ENCODE results near the gene WDR33.
A peak's percentile ranks its signal among the peaks of the same experiment; 100 is the strongest.
"Not testable (repeated sequence)": the region's sequence is repeated elsewhere in the genome, so short reads cannot be mapped to it uniquely, and the experiment has no call there.

Gene WDR33

DNA sequence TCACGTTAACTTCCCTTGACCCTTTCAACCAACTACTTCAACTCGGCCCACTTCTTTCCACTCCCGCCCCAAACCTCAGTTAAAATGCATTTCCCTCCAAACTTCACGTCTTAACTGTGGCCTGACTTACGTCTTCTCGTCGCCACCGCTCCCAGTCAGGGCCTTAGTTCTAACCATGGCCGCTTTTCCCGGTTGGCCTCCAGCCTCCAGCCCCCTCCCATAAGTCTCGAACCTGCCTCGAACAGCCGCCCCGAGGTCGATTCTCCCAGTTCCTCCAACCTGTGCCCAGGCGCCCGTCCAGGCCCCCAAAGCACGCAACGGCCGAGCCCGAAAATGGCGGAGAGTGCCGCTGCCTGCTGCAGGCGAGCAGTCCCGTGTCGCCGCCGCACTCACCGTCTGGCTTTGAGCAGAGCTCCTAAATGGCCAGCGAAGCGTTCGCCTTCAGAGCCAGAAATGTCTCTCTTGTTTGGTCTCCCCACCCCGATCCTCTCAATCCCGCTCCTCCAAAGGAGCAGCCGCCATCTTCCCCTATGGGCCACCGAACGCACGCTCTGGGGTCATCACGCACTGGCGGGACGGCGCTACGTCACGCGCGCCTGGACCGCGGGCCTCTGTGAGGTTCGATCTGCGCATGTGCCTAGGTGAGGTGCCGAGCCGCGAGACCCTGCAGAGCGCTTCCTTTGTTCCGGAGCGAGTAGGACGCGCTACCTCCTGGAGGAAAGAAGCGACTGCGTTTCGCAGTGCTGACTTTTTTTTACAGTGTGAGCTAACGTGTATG lies at the start of gene WDR33:
TSS of gene WDR33 (minus strand) at position 553 of the 778 bp plus-strand sequence. CDS start 40,190 bp downstream, outside the sequence.
- peak; percentile 93 for DNase-seq (ENCODE audit: low spot score)

DNA sequence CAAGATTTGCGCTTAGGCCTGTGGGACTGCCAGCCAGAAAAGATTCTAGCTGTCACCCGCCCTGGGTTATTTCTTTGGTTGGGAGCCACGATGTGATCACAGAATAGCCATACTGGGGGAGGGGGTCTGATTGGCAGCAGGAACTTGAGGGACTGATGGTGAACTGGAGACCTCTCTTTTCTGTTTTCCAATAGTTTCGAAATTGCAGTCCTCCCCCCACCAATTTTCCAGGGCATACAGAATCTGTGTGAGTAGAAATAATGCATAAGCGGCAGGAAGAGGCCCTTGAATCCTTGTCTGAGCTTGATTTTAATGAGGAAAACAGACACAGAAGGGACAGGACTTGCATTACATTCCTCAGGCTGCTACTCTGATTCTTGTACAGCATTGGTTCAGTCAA lies 49.2 kb upstream of the WDR33 start:
- no peak for DNase-seq (ENCODE audit: low spot score)

DNA sequence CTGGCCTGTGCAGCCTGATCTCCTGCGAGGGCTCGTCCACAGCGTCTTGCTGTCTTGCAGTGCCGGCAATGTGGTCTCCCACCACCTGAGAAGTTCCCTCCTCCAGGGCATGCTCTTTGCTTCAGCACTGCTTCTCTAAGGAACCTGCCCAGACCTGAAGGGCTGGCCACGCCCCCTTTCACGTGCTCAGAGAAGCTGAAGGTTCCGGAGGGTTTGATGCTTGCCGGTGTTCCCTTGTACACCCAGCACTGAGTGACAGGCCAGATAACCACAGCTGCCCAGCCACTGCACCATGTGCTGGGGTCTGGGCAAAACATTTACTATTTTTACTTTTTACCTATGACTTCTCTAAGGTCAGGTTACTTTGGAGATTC lies 48.7 kb upstream of the WDR33 start:
- DNase-seq (ENCODE audit: low spot score), result peak; percentile 28

DNA sequence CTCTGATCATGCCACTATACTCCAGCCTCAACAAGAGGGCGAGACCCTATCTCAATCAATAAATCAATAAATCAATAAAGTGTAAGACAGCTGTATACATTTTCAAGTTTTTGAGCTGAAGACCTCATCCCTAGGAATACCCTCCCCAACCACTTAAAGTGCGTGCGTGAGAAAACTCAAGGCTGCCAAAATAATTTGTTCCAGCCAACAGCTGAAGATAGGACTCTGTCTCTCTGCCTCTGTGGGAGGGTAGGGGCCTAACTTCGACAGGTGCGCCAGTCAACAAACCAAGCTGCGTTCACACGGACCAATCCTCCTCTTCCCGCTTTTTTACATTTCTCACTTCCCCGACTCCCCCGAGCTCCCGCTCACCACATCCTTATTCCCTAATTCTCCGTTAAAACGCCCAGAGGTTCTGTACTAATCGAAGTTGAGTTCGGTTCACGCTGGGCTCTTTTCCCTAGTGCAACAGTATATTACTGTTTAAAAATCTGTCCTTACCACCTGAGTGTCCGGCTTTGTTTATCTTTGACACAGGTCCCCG lies 46.4 kb upstream of the WDR33 start:
- DNase-seq (ENCODE audit: low spot score), result peak; percentile 20

DNA sequence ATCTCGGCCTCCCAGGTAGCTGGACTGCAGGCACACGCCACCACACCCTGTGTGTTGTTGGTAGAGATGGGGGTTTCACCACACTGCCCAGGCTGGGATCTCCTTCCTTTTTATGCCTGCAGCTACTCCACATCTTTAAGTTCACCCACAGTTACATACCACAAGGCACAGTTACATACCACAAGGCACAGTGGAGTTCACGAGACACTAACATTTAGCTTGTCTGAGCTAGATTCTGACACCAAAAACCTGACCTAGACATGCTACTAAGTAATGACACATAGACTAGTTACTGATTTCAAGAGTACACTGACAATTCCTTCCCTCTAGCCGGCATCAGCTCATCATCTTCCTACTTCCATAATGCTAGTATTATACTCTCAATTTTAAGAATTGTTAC lies 42.7 kb upstream of the WDR33 start:
- DNase-seq (ENCODE audit: low spot score), result no peak

DNA sequence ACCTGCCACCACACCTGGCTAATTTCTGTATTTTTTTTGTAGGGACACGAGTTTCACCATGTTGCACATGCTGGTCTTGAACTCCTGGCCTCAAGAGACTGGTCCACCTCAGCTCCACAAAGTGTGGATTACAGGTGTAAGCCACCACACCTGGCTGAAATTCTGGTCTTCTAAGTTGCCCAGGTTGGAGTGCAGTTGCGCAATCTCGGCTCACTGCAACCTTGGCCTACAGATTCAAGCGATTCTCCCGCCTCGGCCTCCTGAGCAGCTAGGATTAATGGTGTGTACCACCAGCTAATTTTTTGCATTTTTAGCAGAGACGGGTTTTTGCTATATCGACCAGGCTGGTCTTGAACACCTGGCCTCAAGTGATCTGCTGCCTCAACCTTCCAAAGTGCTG lies 41.4 kb upstream of the WDR33 start:
- no peak for DNase-seq (ENCODE audit: low spot score)

DNA sequence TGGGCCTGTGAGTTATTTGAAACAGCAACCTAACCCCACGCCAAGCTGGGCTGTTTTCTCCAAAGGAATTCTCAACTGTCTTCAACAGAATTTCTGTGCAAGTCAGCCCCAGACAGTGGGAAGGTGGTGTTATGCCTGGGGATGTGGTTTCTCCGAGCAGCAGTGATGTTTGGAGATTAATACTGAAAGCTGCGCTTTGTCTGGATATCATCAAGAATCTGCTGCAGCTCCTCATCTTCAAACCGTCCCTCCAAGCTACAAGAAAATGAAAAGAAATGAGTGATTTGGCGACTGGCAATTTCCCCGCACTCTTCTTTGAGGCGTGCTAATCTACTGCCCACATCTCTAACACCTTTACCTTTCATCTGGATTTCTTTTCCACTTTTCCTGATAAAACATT lies 37.0 kb upstream of the WDR33 start:
- no peak for DNase-seq (ENCODE audit: low spot score)

DNA sequence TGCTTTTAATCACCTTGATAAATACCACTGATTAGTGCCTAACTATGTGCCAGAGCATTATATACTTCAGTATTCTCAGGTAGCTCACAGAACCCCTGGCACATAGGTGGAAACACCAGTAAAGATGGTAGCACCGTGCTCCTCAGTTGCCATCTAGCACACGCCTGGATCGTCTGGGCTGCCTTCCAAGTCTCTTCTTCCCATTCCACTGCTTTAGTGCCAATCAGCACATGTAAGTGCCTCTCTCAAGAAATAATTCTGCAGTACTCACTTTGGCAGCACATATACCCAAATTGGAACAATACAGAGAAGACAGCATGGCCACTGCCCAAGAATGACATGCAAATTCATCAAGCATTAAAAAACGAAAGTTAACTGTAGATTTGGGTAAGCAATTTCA lies 34.0 kb upstream of the WDR33 start:
- no peak for DNase-seq (ENCODE audit: low spot score)

DNA sequence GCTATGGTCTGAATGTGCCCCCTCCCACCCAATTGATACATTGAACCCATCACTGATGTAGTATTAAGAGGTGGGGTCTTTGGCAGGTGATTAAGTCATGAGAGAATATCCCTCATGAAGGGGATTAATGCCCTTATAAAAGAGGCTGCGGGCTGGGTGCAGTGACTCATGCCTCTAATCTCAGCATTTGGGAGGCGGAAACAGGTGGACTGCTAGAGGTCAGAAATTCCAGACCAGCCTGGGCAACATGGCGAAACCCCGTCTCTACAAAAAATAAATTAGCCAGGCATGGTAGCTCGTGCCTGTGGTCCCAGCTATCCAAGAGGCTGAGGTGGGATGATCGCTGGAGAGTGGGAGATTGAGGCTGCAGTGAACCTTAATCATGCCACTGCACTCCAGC lies 32.7 kb upstream of the WDR33 start:
- no peak for DNase-seq (ENCODE audit: low spot score)

DNA sequence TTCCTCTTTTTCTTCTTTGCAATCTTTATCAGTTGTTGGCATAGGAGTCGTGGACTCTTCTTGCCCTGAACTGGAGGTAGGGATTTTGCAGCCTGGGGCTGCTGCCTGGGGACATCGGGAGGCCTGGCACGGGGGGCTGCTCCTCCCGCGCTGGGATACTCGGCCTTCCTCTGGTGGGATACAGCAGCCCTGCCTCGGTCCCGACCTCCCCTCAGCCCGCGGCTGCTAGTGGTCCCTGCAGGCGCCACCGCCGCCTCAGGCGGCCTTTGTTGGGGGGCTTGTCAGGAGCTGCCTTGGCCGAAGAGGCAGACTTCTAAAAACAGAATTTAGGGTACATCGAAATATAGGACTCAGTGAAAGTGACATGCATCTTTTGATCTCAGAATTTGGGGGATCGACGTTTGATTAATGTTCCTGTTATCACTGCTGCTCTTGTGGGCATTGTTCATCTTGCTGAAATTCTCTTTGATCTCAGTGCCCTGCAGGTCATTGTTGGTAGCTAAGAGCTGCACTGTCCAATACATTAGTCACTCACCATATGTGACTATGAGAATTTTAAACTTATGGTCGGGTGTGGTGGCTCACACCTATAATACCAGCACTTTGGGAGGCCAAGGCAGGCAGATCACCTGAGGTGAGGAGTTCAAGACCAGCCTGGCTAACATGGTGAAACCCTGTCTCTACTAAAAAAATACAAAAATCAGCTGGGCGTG lies 30.7 kb upstream of the WDR33 start:
- DNase-seq (ENCODE audit: low spot score), result peak; percentile 49

DNA sequence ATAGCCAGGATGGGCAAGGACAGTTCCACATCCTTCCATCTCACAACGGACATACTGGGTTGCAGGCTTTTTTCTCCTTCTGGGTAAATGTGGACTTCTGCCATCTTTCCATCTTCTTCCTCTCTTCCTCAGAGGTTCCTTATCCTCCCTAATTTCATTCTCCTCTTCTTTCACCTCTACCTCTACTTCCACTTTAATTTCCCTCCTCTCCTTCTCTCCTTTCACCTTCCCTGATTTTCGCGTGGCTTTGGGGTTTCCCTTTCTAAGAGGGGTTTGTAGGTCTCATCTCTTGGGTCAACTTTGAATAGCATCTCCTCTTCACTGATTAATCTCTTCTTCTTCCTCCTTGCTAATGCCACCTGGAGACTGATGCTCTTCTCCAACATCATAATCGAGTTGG lies 29.9 kb upstream of the WDR33 start:
- DNase-seq (ENCODE audit: low spot score), result no peak

DNA sequence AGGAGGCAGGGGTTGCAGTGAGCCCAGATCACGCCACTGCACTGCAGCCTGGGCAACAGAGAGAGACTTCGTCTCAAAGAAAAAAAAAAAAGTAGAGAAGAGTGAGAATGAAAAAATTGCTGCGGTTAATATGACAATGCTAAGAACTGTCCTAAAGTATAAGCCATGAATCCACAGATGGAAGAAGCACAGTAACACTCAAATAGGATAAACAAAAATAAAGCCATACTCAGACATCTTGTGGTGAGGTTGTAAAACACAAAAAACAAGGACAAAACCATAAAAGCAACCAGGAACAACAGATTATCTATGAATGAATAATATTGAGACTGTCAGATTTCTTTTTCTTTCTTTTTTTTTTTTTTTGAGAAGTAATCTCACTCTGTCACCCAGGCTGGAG lies 24.0 kb upstream of the WDR33 start:
- DNase-seq (ENCODE audit: low spot score), result no peak

DNA sequence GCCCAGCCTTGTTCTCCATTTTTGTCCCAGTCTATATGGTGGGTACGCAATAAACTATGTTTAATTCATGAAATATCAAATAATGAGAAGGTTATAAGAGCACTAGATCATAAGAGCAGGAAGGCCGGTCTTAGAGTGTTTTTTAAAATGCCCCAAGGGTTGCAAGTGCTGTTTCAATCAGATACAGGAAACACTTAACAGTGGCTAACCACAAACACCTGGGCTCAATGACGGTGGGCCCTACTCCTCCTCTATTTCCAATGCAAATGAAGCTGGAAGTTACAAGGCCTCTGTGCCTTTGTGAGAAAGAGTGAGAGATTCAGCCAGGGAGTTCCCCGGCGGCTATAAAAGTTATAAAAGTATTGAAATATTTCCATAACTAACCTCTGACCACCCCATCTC lies 18.9 kb upstream of the WDR33 start:
- peak; percentile 67 for DNase-seq (ENCODE audit: low spot score)

DNA sequence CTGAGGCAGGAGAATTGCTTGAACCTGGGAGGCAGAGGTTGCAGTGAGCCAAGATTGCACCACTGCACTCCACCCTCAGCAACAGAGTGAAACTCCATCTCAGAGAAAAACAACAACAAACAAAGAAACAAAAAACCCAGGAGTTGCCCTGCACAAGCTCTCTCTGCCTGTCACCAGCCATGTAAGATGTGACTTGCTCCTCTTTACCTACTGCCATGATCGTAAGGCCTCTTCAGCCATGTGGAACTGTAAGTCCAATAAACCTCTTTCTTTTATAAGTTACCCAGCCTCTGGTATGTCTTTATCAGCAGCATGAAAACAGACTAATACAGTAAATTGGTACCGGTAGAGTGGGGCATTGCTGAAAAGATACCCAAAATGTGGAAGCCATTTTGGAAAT lies 15.7 kb upstream of the WDR33 start:
- DNase-seq (ENCODE audit: low spot score), result not testable (repeated sequence)

DNA sequence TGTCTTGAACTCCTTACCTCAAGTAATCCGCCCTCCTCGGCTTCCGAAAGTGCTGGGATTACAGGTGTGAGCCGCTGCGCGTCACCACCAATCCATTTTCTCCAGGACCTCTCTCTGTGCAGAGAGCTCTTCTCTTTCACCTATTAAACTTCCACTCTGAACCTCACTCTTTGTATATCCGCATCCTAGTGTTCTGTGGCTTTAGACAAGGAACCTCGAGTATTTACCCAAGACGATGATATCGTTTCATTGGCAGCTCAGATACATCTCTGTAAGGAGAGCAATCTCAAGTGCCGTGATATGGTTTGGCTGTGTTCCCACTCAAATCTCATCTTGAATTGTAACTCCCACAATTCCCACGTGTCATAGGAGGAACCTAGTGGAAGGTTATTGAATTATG lies 15.1 kb upstream of the WDR33 start:
- DNase-seq (ENCODE audit: low spot score), result no peak

DNA sequence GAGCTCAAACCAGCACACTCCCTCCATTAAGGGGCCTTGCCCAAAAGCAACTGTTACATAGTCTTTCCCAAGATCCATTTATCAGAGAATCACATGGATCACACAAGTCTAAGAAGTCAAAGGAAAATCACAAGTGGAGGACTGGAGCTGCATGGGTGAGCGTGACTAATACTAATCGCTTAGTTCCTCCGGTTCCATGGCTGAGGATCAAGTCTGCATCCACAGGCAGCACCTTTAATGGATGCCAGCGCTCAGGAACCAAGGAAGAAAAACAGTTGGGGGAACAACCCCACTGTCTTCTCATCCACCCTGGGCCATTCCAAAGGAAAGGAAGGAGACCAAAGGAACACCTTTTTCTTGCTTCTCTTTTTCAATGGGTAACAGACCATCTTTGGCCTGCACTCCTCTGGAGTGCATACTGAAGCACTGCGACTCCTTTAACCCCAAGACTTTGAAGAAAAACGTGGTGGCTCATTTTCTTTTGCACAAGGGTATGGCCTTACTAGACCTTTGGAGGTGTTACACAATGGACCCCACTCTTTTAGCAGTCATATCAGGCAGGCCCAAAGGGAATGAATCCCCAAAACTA lies 9.2 kb upstream of the WDR33 start:
- DNase-seq (ENCODE audit: low spot score), result no peak

DNA sequence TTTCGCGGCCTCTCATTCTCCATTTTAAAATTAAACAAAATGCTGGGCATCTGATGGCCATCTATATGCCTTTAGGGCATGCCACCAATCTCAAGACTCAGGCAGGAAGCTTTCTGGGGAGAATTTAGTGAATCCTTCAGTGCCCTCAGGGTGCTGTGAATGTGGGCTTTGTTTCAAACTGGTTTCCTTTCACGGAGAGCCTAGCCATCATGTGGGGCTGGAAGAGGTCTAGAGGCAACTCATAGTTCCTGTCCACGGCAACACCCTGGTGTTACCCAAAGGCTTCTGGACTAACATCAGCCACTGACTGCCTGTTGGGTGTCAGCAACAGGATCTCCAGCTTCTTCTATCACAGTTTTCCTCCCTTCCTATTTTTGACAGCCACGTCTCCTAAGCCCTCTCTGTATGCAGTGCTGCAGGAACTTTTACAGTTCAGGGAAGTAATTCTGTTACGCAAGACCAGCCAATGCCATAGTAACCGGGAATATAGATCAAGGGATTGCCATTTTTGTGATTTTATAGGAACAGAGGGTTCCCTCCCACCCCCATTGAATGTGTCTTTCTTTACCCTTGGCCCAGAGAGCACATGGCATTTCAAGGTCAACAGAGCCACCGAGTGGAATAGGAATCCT lies 7.9 kb upstream of the WDR33 start:
- no peak for DNase-seq (ENCODE audit: low spot score)

DNA sequence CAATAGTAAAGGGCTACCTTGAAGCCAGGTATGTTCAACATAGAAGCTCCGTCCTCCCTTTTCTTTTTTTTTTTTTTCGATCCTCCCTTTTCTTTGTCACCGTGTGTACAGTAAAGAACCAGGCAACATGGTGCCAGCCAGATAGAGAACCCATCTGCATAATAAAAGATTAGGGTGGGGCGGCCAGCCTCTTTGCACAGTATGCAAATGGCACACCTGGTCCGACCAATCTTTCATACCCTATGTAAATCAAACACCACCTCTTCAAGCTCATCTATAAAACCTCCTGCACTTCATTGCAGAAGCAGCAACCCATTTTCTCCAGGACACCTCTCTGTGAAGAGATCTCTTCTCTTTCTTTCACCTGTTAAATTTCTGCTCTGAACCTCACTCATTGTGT lies 7.3 kb upstream of the WDR33 start:
- no peak for DNase-seq (ENCODE audit: low spot score)

DNA sequence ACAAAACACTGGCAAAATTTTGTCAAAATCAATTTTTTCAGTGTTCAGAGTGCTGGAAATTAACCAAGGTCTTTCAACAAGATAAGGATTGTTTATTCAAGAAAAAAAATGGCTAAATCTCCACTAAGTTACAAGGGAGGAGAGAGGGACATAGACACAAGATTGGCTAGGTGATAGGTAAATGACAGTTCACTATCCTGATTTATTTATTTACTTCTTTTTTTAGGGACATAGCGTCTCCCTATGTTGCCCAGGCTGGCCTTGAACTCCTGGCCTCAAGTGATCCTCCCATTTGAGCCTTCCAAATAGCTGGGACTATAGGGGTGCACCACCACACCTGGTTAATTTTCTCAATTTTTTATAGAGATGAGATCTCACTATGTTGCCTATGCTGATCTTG lies 3.7 kb upstream of the WDR33 start:
- no peak for DNase-seq (ENCODE audit: low spot score)

DNA sequence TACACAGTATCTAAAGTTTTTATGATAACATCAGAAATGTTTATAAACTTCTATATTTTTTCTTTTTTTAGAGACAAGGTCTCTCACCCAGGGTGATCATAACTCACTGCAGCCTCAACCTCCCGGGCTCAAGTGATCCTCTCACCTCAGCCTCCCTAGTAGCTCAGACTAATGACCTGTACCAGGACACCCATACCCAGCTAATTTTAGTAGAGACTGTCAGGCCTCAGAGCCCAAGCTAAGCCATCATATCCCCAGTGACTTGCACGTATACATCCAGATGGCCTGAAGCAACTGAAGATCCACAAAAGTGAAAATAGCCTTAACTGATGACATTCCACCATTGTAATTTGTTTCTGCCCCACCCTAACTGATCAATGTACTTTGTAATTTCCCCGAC lies 1.5 kb upstream of the WDR33 start:
- DNase-seq (ENCODE audit: low spot score), result not testable (repeated sequence)

DNA sequence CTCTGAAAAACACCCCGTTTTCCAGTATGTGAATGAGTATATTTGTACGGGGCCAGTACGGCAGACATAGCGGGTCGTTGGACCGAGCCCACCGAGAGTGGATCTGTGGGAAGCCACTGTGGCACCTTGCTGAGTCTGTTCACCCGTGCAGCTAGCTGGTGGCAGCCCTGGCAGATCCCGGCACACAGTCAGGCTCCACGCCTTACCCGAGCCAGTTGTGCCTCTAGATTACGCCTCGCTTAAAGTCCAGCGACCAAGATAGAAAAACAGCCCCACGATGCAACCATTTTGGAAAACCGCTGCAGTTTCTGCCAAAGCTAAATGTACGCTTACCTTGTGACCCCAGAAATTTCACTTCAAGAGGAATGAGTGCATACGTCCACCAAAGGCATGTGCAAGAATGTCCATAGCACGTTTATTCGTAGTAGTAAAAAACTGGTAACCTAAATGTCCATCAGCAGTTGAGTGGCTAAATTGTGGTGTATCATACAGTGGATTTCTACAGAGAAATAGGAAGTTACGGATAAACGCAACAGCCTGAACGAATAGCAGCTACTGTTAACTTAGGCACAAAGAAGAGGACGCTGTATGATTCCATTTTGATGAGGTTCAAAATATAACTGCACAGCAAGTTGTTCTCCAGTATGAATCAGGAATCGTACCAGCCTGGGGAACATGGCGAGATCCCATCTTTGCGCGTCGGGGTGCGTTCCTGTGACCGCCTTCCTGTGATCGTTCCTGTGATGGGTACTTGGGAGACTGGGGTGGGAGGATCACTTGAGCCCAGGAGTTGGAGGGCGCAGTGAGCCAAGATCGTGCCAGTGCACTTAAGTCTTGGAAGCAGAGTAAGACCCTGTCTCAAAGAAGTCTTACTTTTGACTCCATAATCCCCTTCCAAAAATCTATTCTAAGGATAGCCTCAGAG lies 688 bp upstream of the WDR33 start:
- no peak for DNase-seq (ENCODE audit: low spot score)

All from SW480 (cell line).